ENCODE data around the gene PRPF18.

PRPF18 gene

DNA sequence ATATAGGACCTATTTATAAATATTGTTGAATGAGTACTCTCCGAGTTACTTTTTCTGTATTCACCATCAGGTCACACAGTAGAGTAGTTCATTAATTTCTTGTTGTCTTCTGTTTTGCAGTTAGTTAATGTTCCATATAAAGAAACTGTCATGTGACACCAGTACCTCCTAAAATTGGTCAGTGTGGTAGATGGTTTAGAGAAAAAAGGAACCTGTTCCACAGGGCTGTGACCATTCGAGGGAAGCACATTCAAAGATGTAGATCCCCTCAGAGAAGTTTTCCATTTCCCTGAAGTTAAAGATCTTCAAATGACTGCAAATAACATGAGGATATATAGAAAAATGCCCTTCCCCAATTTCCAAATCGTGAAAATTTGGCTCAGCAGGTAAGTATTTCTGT lies 45.7 kb downstream of the PRPF18 start:
- ATAC-seq: no peak
- TF ChIP-seq ZNF565 (CRISPR knock-in tag; conservative IDR thresholded peaks at IDR 0.05; ENCODE audit: low read depth): no peak

- TF ChIP-seq CSDC2 (CRISPR knock-in tag; IDR thresholded peaks at IDR 0.05) (no peak), GLIS3 (CRISPR knock-in tag; IDR thresholded peaks at IDR 0.05) (no peak)
- ATAC-seq: no peak
Observed at GRCh38 chr10:13632884-13633440, 46.2 kb downstream of the PRPF18 start.

DNA sequence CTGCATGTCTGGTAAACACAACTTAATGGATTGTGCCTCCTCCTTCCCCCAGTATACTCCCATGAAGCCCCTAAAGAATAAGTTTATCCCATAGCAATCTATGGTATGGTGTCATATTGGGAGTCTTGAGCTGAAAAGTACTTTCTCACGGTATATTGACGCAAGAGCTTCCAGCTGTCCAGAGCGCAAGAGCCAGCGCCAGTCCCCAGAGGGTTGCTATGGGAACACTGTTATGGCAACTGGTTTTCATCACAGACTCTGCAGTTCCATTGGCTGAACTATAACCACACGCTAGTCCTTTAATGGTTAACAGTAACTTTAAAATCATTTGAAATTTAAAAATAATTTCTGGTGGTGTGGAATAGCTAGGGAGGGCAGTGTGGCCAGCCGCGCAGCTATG lies 46.9 kb downstream of the PRPF18 start:
- TF ChIP-seq GLIS3 (CRISPR knock-in tag; IDR thresholded peaks at IDR 0.05) (no peak), RARB (CRISPR knock-in tag; IDR thresholded peaks at IDR 0.05) (no peak), TCF4 (CRISPR knock-in tag; IDR thresholded peaks at IDR 0.05; ENCODE audit: borderline replicate concordance) (no peak), ARNTL (CRISPR knock-in tag; IDR thresholded peaks at IDR 0.05; ENCODE audit: borderline replicate concordance, low read depth) (no peak), POU6F1 (CRISPR knock-in tag; IDR thresholded peaks at IDR 0.05; ENCODE audit: borderline replicate concordance, low read depth) (no peak), SNAI2 (CRISPR knock-in tag; IDR thresholded peaks at IDR 0.05) (no peak)
- ATAC-seq: peak; percentile 27; the same call in 2 of the 3 replicates

DNA sequence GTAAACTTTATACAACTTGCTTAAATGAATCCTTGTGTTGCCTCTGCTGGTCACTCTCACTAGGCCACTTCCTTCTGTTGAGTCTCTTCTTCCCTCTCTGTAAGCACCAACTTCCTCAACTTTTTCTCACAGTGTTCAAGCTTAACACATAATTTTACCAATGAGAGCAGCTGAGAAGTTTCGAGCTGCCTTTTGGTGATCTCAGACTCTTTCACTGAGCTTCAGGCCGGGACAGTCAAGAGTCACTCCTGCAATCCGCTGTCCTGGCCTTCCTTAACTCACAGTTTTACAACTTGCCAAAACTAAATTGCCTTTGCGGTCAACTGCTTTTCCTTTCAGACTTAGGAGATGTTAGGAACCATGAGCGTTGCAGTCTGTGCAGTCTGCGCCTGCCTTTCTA lies 47.4 kb downstream of the PRPF18 start:
- ATAC-seq: no peak
- TF ChIP-seq ZFP30 (CRISPR knock-in tag; IDR thresholded peaks at IDR 0.05) (no peak), ARNTL (CRISPR knock-in tag; IDR thresholded peaks at IDR 0.05; ENCODE audit: borderline replicate concordance, low read depth) (no peak), BACH2 (CRISPR knock-in tag; IDR thresholded peaks at IDR 0.05; ENCODE audit: borderline replicate concordance) (no peak), CSRNP3 (CRISPR knock-in tag; IDR thresholded peaks at IDR 0.05) (no peak), ESRRG (CRISPR knock-in tag; IDR thresholded peaks at IDR 0.05) (no peak), POU6F1 (CRISPR knock-in tag; IDR thresholded peaks at IDR 0.05; ENCODE audit: borderline replicate concordance, low read depth) (no peak), ISL1 (CRISPR knock-in tag; IDR thresholded peaks at IDR 0.05) (no peak), OSR1 (CRISPR knock-in tag; IDR thresholded peaks at IDR 0.05) (no peak), RARB (CRISPR knock-in tag; IDR thresholded peaks at IDR 0.05) (no peak), TOX (CRISPR knock-in tag; IDR thresholded peaks at IDR 0.05; ENCODE audit: borderline replicate concordance) (no peak)
- TF ChIP-seq, protein P1, sequence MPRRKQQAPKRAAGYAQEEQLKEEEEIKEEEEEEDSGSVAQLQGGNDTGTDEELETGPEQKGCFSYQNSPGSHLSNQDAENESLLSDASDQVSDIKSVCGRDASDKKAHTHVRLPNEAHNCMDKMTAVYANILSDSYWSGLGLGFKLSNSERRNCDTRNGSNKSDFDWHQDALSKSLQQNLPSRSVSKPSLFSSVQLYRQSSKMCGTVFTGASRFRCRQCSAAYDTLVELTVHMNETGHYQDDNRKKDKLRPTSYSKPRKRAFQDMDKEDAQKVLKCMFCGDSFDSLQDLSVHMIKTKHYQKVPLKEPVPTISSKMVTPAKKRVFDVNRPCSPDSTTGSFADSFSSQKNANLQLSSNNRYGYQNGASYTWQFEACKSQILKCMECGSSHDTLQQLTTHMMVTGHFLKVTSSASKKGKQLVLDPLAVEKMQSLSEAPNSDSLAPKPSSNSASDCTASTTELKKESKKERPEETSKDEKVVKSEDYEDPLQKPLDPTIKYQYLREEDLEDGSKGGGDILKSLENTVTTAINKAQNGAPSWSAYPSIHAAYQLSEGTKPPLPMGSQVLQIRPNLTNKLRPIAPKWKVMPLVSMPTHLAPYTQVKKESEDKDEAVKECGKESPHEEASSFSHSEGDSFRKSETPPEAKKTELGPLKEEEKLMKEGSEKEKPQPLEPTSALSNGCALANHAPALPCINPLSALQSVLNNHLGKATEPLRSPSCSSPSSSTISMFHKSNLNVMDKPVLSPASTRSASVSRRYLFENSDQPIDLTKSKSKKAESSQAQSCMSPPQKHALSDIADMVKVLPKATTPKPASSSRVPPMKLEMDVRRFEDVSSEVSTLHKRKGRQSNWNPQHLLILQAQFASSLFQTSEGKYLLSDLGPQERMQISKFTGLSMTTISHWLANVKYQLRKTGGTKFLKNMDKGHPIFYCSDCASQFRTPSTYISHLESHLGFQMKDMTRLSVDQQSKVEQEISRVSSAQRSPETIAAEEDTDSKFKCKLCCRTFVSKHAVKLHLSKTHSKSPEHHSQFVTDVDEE (CRISPR knock-in tag; IDR thresholded peaks at IDR 0.05): no peak
- TF ChIP-seq, protein P2, sequence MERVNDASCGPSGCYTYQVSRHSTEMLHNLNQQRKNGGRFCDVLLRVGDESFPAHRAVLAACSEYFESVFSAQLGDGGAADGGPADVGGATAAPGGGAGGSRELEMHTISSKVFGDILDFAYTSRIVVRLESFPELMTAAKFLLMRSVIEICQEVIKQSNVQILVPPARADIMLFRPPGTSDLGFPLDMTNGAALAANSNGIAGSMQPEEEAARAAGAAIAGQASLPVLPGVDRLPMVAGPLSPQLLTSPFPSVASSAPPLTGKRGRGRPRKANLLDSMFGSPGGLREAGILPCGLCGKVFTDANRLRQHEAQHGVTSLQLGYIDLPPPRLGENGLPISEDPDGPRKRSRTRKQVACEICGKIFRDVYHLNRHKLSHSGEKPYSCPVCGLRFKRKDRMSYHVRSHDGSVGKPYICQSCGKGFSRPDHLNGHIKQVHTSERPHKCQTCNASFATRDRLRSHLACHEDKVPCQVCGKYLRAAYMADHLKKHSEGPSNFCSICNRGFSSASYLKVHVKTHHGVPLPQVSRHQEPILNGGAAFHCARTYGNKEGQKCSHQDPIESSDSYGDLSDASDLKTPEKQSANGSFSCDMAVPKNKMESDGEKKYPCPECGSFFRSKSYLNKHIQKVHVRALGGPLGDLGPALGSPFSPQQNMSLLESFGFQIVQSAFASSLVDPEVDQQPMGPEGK (CRISPR knock-in tag; IDR thresholded peaks at IDR 0.05; ENCODE audit: borderline replicate concordance): no peak

All from SK-N-SH treated with all-trans-retinoic acid at 6 μM for 48 hours (cell line).